GM18951 (cell line): ENCODE data around the gene CDC37L1.

ENCODE experiments used
- POLR2A ChIP-seq: IDR thresholded peaks from 4 replicates; pipeline ENCODE4 v1.6.1; 2011; ENCODE audit warnings: mild to moderate bottlenecking; ENCODE audit not compliant: insufficient read length, insufficient read depth; ENCODE audit errors: extremely low read depth
- in situ Hi-C: fragments of 300-500 bp; cut with MboI; formaldehyde crosslinking; loops from one replicate; pipeline ENCODE4 v1.12.0; 2022; ENCODE audit warnings: low sequenced_read_pairs, mixed read lengths, inconsistent platforms; ENCODE audit not compliant: unreplicated experiment

Gene CDC37L1

GRCh38 chr9:4709380-4709779, 30.0 kb downstream of the CDC37L1 start:
- in situ Hi-C loops = no loop called here
- no peak for TF ChIP-seq POLR2A

GRCh38 chr9:4713849-4714248, 34.5 kb downstream of the CDC37L1 start:
- in situ Hi-C loops = no loop called here

GRCh38 chr9:4714266-4715016, 35.1 kb downstream of the CDC37L1 start:
- in situ Hi-C loops = no loop called here
- TF ChIP-seq POLR2A = no peak

More at GRCh38 chr9:4713849-4714248, 34.5 kb downstream of the CDC37L1 start:
- no peak for TF ChIP-seq POLR2A

- in situ Hi-C loops = no loop called here
- no peak for TF ChIP-seq POLR2A
Measured at GRCh38 chr9:4716163-4716562, 36.8 kb downstream of the CDC37L1 start.

- in situ Hi-C loops = no loop called here
- no peak for TF ChIP-seq POLR2A
Measured at GRCh38 chr9:4717815-4718214, 38.4 kb downstream of the CDC37L1 start.

- in situ Hi-C loops = no loop called here
- TF ChIP-seq POLR2A = no peak
Measured at GRCh38 chr9:4718911-4719310, 39.5 kb downstream of the CDC37L1 start.

GRCh38 chr9:4721736-4722135, 42.4 kb downstream of the CDC37L1 start:
- in situ Hi-C loops = no loop called here
- no peak for TF ChIP-seq POLR2A

- TF ChIP-seq POLR2A = no peak
- in situ Hi-C loops = no loop called here
Measured at GRCh38 chr9:4725706-4726442, 46.5 kb downstream of the CDC37L1 start.

GRCh38 chr9:4727593-4727992, 48.2 kb downstream of the CDC37L1 start:
- in situ Hi-C loops = no loop called here

GRCh38 chr9:4732890-4733289, 53.5 kb downstream of the CDC37L1 start:
- TF ChIP-seq POLR2A = no peak
- in situ Hi-C loops = no loop called here

More at GRCh38 chr9:4727593-4727992, 48.2 kb downstream of the CDC37L1 start:
- no peak for TF ChIP-seq POLR2A

GRCh38 chr9:4734150-4734549, 54.8 kb downstream of the CDC37L1 start:
- in situ Hi-C loops = no loop called here
- no peak for TF ChIP-seq POLR2A

- no peak for TF ChIP-seq POLR2A
- in situ Hi-C loops = no loop called here
Measured at GRCh38 chr9:4738866-4739586, 59.7 kb downstream of the CDC37L1 start.

GRCh38 chr9:4739587-4740387, 60.4 kb downstream of the CDC37L1 start:
- in situ Hi-C loops = loop anchor here (10.0 kb wide), 1 partner anchor 245 kb away; the partner anchor contains the start of gene JAK2
- no peak for TF ChIP-seq POLR2A

GRCh38 chr9:4740388-4740637, 60.9 kb downstream of the CDC37L1 start:
- in situ Hi-C loops = loop anchor here (10.0 kb wide), 1 partner anchor 244 kb away; the partner anchor contains the start of gene JAK2
- TF ChIP-seq POLR2A = no peak
